ENCODE data around the gene KHDRBS2.

KHDRBS2 gene

DNA sequence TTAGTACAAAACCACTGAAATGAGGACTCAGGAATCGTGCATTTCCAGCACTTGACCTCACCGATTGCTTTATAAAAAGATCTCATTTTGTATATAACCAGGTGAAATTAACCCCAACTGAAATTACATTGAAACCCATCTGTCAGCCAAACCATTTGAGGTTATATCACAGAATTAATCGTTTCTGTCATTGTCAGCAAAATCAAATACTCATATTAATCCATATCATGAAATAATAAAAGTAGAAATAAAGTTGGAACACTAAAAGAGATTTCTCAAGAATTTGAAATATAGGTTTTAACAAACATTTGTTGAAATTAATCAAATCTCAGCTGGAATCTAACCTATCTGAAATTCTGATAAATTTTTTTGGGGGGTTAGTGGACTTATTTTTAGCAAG lies 23.7 kb downstream of the KHDRBS2 start:
- TF ChIP-seq TAF1 (IDR thresholded peaks at IDR 0.05; ENCODE audit: borderline replicate concordance, insufficient read depth, low read length) (no peak), SIN3A (IDR thresholded peaks at IDR 0.05; ENCODE audit: borderline replicate concordance, insufficient read depth, low read length) (no peak), FOXP2 (optimal IDR thresholded peaks at IDR 0.05; ENCODE audit: borderline replicate concordance, extremely low read depth, extremely low read length, insufficient read depth) (no peak), POLR2AphosphoS5 (IDR thresholded peaks at IDR 0.05; ENCODE audit: low read depth, low read length) (no peak)
- TF ChIP-seq, protein P1, sequence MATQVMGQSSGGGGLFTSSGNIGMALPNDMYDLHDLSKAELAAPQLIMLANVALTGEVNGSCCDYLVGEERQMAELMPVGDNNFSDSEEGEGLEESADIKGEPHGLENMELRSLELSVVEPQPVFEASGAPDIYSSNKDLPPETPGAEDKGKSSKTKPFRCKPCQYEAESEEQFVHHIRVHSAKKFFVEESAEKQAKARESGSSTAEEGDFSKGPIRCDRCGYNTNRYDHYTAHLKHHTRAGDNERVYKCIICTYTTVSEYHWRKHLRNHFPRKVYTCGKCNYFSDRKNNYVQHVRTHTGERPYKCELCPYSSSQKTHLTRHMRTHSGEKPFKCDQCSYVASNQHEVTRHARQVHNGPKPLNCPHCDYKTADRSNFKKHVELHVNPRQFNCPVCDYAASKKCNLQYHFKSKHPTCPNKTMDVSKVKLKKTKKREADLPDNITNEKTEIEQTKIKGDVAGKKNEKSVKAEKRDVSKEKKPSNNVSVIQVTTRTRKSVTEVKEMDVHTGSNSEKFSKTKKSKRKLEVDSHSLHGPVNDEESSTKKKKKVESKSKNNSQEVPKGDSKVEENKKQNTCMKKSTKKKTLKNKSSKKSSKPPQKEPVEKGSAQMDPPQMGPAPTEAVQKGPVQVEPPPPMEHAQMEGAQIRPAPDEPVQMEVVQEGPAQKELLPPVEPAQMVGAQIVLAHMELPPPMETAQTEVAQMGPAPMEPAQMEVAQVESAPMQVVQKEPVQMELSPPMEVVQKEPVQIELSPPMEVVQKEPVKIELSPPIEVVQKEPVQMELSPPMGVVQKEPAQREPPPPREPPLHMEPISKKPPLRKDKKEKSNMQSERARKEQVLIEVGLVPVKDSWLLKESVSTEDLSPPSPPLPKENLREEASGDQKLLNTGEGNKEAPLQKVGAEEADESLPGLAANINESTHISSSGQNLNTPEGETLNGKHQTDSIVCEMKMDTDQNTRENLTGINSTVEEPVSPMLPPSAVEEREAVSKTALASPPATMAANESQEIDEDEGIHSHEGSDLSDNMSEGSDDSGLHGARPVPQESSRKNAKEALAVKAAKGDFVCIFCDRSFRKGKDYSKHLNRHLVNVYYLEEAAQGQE (IDR thresholded peaks at IDR 0.05; ENCODE audit: insufficient read depth in 1 of 2, low read depth in 2 of 2, low read length in 2 of 2) = no peak

DNA sequence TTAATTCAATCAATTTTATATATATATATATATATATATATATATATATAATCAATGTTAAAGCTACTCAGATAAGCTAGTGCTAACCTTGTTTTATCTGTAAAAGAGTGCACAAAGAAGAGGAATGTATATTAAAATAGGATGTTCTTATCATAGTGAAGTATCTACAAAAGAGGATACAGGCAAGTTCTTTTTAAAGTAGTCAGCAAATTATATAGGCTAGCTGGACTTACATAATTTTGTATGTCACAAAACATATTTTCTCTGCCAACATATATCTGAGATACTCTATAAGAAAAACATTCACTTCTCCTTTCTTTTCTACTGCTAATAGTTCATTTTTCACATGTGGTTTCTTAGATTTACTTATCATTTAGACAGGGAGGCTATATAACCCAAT lies 39.9 kb downstream of the KHDRBS2 start:
- no peak for TF ChIP-seq TAF1 (IDR thresholded peaks at IDR 0.05; ENCODE audit: borderline replicate concordance, insufficient read depth, low read length)
- TF ChIP-seq, protein P1 (IDR thresholded peaks at IDR 0.05; ENCODE audit: insufficient read depth in 1 of 2, low read depth in 2 of 2, low read length in 2 of 2) = no peak

DNA sequence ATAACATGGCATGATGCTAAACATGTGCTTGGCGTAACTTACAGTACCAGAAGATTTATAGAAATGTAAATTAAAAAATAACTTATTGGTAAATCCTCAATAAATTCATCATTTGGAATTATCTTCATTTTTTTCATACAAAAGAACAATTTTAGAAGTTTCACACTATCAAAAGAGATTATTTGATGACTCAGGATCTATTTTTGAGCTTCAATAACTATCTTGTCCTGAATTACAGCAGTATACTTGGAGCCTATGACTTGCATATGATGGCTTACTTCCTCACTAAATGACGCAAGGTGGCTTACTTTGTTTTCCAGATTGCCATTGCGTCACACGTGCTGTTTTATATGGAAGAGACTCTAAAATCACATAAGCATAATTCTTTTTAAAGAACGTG lies 49.2 kb downstream of the KHDRBS2 start:
- TF ChIP-seq TAF1 (IDR thresholded peaks at IDR 0.05; ENCODE audit: borderline replicate concordance, insufficient read depth, low read length) (no peak), SIN3A (IDR thresholded peaks at IDR 0.05; ENCODE audit: borderline replicate concordance, insufficient read depth, low read length) (no peak), FOXP2 (optimal IDR thresholded peaks at IDR 0.05; ENCODE audit: borderline replicate concordance, extremely low read depth, extremely low read length, insufficient read depth) (no peak), POLR2AphosphoS5 (IDR thresholded peaks at IDR 0.05; ENCODE audit: low read depth, low read length) (no peak)
- TF ChIP-seq, protein P1 (IDR thresholded peaks at IDR 0.05; ENCODE audit: insufficient read depth in 1 of 2, low read depth in 2 of 2, low read length in 2 of 2) = no peak

GRCh38 chr6:62229231-62229630 lies 56.8 kb downstream of the KHDRBS2 start:
- TF ChIP-seq SIN3A (IDR thresholded peaks at IDR 0.05; ENCODE audit: borderline replicate concordance, insufficient read depth, low read length) = no peak
- no peak for TF ChIP-seq FOXP2 (optimal IDR thresholded peaks at IDR 0.05; ENCODE audit: borderline replicate concordance, extremely low read depth, extremely low read length, insufficient read depth)
- TF ChIP-seq TAF1 (IDR thresholded peaks at IDR 0.05; ENCODE audit: borderline replicate concordance, insufficient read depth, low read length) = no peak
- TF ChIP-seq POLR2AphosphoS5 (IDR thresholded peaks at IDR 0.05; ENCODE audit: low read depth, low read length) = no peak
- TF ChIP-seq, protein P1 (IDR thresholded peaks at IDR 0.05; ENCODE audit: insufficient read depth in 1 of 2, low read depth in 2 of 2, low read length in 2 of 2) = no peak

- TF ChIP-seq FOXP2 (optimal IDR thresholded peaks at IDR 0.05; ENCODE audit: borderline replicate concordance, extremely low read depth, extremely low read length, insufficient read depth) = no peak
- TF ChIP-seq TAF1 (IDR thresholded peaks at IDR 0.05; ENCODE audit: borderline replicate concordance, insufficient read depth, low read length) = no peak
- TF ChIP-seq, protein P1 (IDR thresholded peaks at IDR 0.05; ENCODE audit: insufficient read depth in 1 of 2, low read depth in 2 of 2, low read length in 2 of 2) = no peak
- TF ChIP-seq SIN3A (IDR thresholded peaks at IDR 0.05; ENCODE audit: borderline replicate concordance, insufficient read depth, low read length) = no peak
- TF ChIP-seq POLR2AphosphoS5 (IDR thresholded peaks at IDR 0.05; ENCODE audit: low read depth, low read length) = no peak
Observed at GRCh38 chr6:62217866-62218265, 68.2 kb downstream of the KHDRBS2 start.

Data from PFSK-1 (cell line).